GM18517 (cell line): ENCODE results near the gene BAK1.
"Not testable (repeated sequence)": the region's sequence is repeated elsewhere in the genome, so short reads cannot be mapped to it uniquely, and the experiment has no call there.

Experiments
- ATAC-seq: cut with Tn5 transposase; IDR thresholded peaks from one replicate; pipeline ENCODE4 v1.9.1; 2021; ENCODE audit warnings: mild to moderate bottlenecking, moderate library complexity; ENCODE audit not compliant: unreplicated experiment

BAK1 gene

GRCh38 chr6:33609019-33609418, 28.9 kb upstream of the BAK1 start:
- ATAC-seq = no peak

GRCh38 chr6:33607784-33608161, 27.7 kb upstream of the BAK1 start:
- no peak for ATAC-seq

- no peak for ATAC-seq
These were observed 27.2 kb upstream of the BAK1 start for GRCh38 chr6:33607126-33607783.

- ATAC-seq = no peak
These were observed 26.6 kb upstream of the BAK1 start for GRCh38 chr6:33606642-33607041.

- no peak for ATAC-seq
These were observed 25.1 kb upstream of the BAK1 start for GRCh38 chr6:33604941-33605854.

- no peak for ATAC-seq
These were observed 22.1 kb upstream of the BAK1 start for GRCh38 chr6:33602180-33602579.

- ATAC-seq = no peak
These were observed 20.7 kb upstream of the BAK1 start for GRCh38 chr6:33600761-33601160.

GRCh38 chr6:33599413-33599938, 19.4 kb upstream of the BAK1 start:
- no peak for ATAC-seq

GRCh38 chr6:33597551-33598322, 17.7 kb upstream of the BAK1 start:
- no peak for ATAC-seq

GRCh38 chr6:33596894-33597293, 16.8 kb upstream of the BAK1 start:
- not testable (repeated sequence) for ATAC-seq

- ATAC-seq = no peak
These were observed 15.1 kb upstream of the BAK1 start for GRCh38 chr6:33595001-33595846.

- no peak for ATAC-seq
These were observed 13.3 kb upstream of the BAK1 start for GRCh38 chr6:33593414-33593727.

GRCh38 chr6:33592595-33593413, 12.7 kb upstream of the BAK1 start:
- peak; percentile 40 for ATAC-seq

- no peak for ATAC-seq
These were observed 12.2 kb upstream of the BAK1 start for GRCh38 chr6:33592280-33592594.

- no peak for ATAC-seq
These were observed 11.5 kb upstream of the BAK1 start for GRCh38 chr6:33591424-33592032.

- no peak for ATAC-seq
These were observed 10.6 kb upstream of the BAK1 start for GRCh38 chr6:33590531-33591198.

GRCh38 chr6:33589731-33590530, 9.9 kb upstream of the BAK1 start:
- peak; percentile 43 for ATAC-seq

GRCh38 chr6:33589392-33589730, 9.3 kb upstream of the BAK1 start:
- no peak for ATAC-seq
